GM12878 (cell line): ENCODE measurements around the gene UVRAG. TPM values are rescaled to one million over a fixed set of nuclear protein-coding genes. Genes with fewer than 3 reads are reported as not detected.

ENCODE experiments used
- ATAC-seq: fragments of 200-7000 bp; cut with Tn5 transposase; 3 replicates; pipeline ENCODE4 v1.9.1; 2020; ENCODE audit warnings: mild to moderate bottlenecking, moderate library complexity
- BruUV-seq: library from RNA; stranded (reverse); fragments of 400-500 nt; replicated peaks from 2 replicates; lab custom pipeline; 2021; lab: Mats Ljungman, UMichigan
- CTCF ChIA-PET: fragments of 300-600 bp; sonication (Branson Sonifier 250); formaldehyde crosslinking; extraction: SDS; loops from one replicate; lab custom pipeline; 2021; ENCODE audit warnings: inconsistent platforms; lab: Yijun Ruan, JAX
- POLR2A ChIA-PET: fragments of 350-600 bp; formaldehyde crosslinking; extraction: SDS; loops from one replicate; lab custom pipeline; 2021; ENCODE audit warnings: inconsistent platforms; lab: Charles Lee
- RAD21 ChIA-PET: fragments of 300-600 bp; sonication (Branson Sonifier 250); formaldehyde crosslinking; loops from one replicate; lab custom pipeline; 2023; ENCODE audit warnings: antibody characterized with exemption; ENCODE audit not compliant: unreplicated experiment; lab: Charles Lee
- SMC1A ChIA-PET: fragments of 300-600 bp; sonication (Branson Sonifier 250); formaldehyde crosslinking; loops from one replicate; lab custom pipeline; 2023; ENCODE audit not compliant: unreplicated experiment, uncharacterized antibody; lab: Charles Lee
- DNase-seq: peaks from one replicate; pipeline ENCODE4 v3.0.0-alpha.2; 2011; ENCODE audit warnings: low read depth, low spot score
- FAIRE-seq: peaks from 3 replicates; lab custom pipeline; 2011; peaks lifted over from hg19 to GRCh38; lab: Jason Lieb, UNC
- H2AFZ ChIP-seq: 2 replicates; pipeline ENCODE4 v1.6.0; 2011; ENCODE audit warnings: low read depth, low read length, control low read depth; ENCODE audit not compliant: control insufficient read depth
- H3K27ac ChIP-seq: 2 replicates; pipeline ENCODE4 v1.5.1; 2011; ENCODE audit warnings: control low read depth; ENCODE audit not compliant: control insufficient read depth, insufficient read depth
- H3K27me3 ChIP-seq, 2 experiments: replicated peaks in 1 of 2; 2 replicates each; pipeline versions ENCODE4 v1.6.0 to v1.6.1; 2011; ENCODE audit warnings: low read length in 1 of 2; ENCODE audit not compliant: control insufficient read depth in 2 of 2, insufficient read depth in 2 of 2
- H3K36me3 ChIP-seq, 2 experiments: 2 replicates each; pipeline ENCODE4 v1.5.1; 2011; ENCODE audit warnings: low read length in 1 of 2; ENCODE audit not compliant: control insufficient read depth in 2 of 2, insufficient read depth in 2 of 2
- H3K4me1 ChIP-seq: 2 replicates; pipeline ENCODE4 v1.6.1; 2011; ENCODE audit warnings: mild to moderate bottlenecking, low read length, moderate library complexity, mixed read lengths; ENCODE audit not compliant: control insufficient read depth, insufficient read depth
- H3K4me2 ChIP-seq: 2 replicates; pipeline ENCODE4 v1.6.0; 2011; ENCODE audit warnings: control low read depth; ENCODE audit not compliant: control insufficient read depth, insufficient read depth
- H3K4me3 ChIP-seq: fragments of 200-600 bp; sonication (generic); 2 replicates; pipeline ENCODE4 v1.5.1; 2016
- H3K79me2 ChIP-seq: 2 replicates; pipeline ENCODE4 v1.6.0; 2011; ENCODE audit warnings: low read length; ENCODE audit not compliant: control insufficient read depth, insufficient read depth
- H3K9ac ChIP-seq: 2 replicates; pipeline ENCODE4 v1.8.0; 2011; ENCODE audit warnings: low read length, control low read depth, mixed read lengths; ENCODE audit not compliant: control insufficient read depth, insufficient read depth
- H3K9me3 ChIP-seq: replicated peaks from 3 replicates; pipeline ENCODE4 v1.5.1; 2011; ENCODE audit warnings: mild to moderate bottlenecking, low read length; ENCODE audit not compliant: control insufficient read depth, insufficient read depth
- H4K20me1 ChIP-seq: 2 replicates; pipeline ENCODE4 v1.6.0; 2011; ENCODE audit not compliant: control insufficient read depth, insufficient read depth
- CREB1 ChIP-seq: IDR thresholded peaks from 2 replicates; pipeline ENCODE4 v1.6.1; 2012; ENCODE audit warnings: low read depth, mild to moderate bottlenecking, inconsistent platforms
- E2F8 ChIP-seq: fragments of 450-650 bp; IDR thresholded peaks from 2 replicates; pipeline ENCODE4 v1.6.1; 2018; ENCODE audit warnings: mild to moderate bottlenecking, low read depth, moderate library complexity; ENCODE audit not compliant: partially characterized antibody
- HDAC6 ChIP-seq: fragments of 200-600 bp; sonication (generic); IDR thresholded peaks from one replicate; pipeline ENCODE4 v1.8.0; 2017; ENCODE audit warnings: antibody characterized with exemption; ENCODE audit not compliant: unreplicated experiment
- RB1 ChIP-seq: fragments of 450-650 bp; formaldehyde crosslinking; IDR thresholded peaks from 2 replicates; pipeline ENCODE4 v1.6.1; 2017; ENCODE audit warnings: mild to moderate bottlenecking, borderline replicate concordance
- WGBS: methylation state at CpG from one replicate; pipeline ENCODE4 v1.1.6; 2016; ENCODE audit warnings: low lambda C conversion rate; ENCODE audit not compliant: insufficient replicate concordance, insufficient coverage; ENCODE audit errors: missing lambda C conversion rate; 5-methylcytosine and 5-hydroxymethylcytosine counted together
- in situ Hi-C: fragments of 300-500 bp; cut with MboI; formaldehyde crosslinking; loops from 9 replicates; pipeline ENCODE4 v1.14.3; 2018; ENCODE audit warnings: mixed read lengths
- intact Hi-C: fragments of 100-400 bp; cut with micrococcal nuclease; formaldehyde crosslinking; loops from one replicate; pipeline ENCODE4 v1.14.2; 2022; ENCODE audit not compliant: unreplicated experiment
- polyA plus RNA-seq, 11 experiments: library from polyadenylated mRNA; depleted of rRNA in 4 of 11; unstranded in 6 of 11; stranded (reverse) in 5 of 11; fragments of >200 nt; fragmentation: Nextera tagmentation in 4 of 11; fragmentation: Illumina TruSeq in 1 of 11; extraction: Ambion mirVana in 4 of 11; extraction: Trizol in 1 of 11; gene quantifications; 1 replicate in 1 of 11; 2 replicates in 10 of 11; pipeline versions ENCODE4 v1.2.1 to v1.2.3, GENCODE V29; 2011 to 2016; ENCODE audit warnings: inconsistent platforms in 2 of 11, missing spikeins in 2 of 11, low read depth in 1 of 11
- total RNA-seq, 4 experiments: library from RNA; depleted of rRNA in 3 of 4; stranded (reverse); fragments of >200 nt in 3 of 4; fragmentation: Illumina TruSeq in 1 of 4; extraction: Trizol in 1 of 4; gene quantifications; 2 replicates each; pipeline versions ENCODE4 v1.2.1 to v1.2.3, GENCODE V29; 2013 to 2021
- TF ChIP-seq, protein P1 (sequence below): fragments of 450-650 bp; formaldehyde crosslinking; IDR thresholded peaks from 2 replicates; pipeline ENCODE4 v1.4.0; 2020; ENCODE audit warnings: mild to moderate bottlenecking, moderate library complexity

The UVRAG gene
- total and polyA plus RNA-seq, 10 of the 15 experiments (the other 5 are each of a cell fraction or from before 2014, with no cell fraction given) = 7.0 to 43.4 (median 37.0) TPM

DNA sequence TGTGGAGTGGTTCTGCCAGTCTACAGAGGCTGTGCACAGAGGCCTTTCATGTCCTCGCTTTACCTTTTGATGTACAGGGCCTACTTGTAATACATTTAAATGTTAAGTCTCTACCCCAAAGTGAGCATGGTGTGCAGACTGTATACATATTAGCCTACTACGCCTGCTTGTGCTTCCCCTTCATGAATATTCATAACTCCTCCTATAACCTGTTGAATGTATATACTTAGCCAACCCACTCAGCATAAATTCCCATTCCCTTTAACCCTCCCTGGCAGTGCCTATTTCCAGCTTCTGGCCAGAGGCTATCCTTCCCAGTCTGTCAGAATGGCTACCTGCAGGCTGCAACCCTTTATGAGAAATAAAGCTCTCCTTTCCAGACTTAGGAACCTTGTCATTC lies 275.2 kb downstream of the UVRAG start:
- Histone ChIP-seq H3K4me1 (no peaks in the 10 kb centered on the region), H3K27ac (no peak overlapping the region), H2AFZ (no peak overlapping the region), H4K20me1 (no peaks in the 10 kb centered on the region), H3K9me3 (no peaks in the 10 kb centered on the region; the same call in 1 of the 3 replicates), H3K27me3 (no peaks in the 10 kb centered on the region), H3K4me3 (no peak overlapping the region), H3K9ac (no peak overlapping the region), H3K79me2 (no peaks in the 10 kb centered on the region), H3K36me3 (peaks cover 2 to 4% of the 10 kb centered on the region in 2 experiments), H3K4me2 (no peak overlapping the region)
- ATAC-seq (no peak), DNase-seq (no peak), FAIRE-seq (no peak)
- in situ Hi-C loops (no loop called here), intact Hi-C loops (no loop called here)
- ChIA-PET CTCF (no interaction called here), POLR2A (no interaction called here), SMC1A (interaction anchor here (0.9 to 1.6 kb wide), 4 partner anchors 9 to 27 kb away, joined by 4 to 6 read pairs (median 4); no protein-coding TSS in a partner anchor), RAD21 (no interaction called here)
- TF ChIP-seq CREB1 (no peak), E2F8 (no peak), HDAC6 (no peak), RB1 (no peak)
- TF ChIP-seq, protein P1, sequence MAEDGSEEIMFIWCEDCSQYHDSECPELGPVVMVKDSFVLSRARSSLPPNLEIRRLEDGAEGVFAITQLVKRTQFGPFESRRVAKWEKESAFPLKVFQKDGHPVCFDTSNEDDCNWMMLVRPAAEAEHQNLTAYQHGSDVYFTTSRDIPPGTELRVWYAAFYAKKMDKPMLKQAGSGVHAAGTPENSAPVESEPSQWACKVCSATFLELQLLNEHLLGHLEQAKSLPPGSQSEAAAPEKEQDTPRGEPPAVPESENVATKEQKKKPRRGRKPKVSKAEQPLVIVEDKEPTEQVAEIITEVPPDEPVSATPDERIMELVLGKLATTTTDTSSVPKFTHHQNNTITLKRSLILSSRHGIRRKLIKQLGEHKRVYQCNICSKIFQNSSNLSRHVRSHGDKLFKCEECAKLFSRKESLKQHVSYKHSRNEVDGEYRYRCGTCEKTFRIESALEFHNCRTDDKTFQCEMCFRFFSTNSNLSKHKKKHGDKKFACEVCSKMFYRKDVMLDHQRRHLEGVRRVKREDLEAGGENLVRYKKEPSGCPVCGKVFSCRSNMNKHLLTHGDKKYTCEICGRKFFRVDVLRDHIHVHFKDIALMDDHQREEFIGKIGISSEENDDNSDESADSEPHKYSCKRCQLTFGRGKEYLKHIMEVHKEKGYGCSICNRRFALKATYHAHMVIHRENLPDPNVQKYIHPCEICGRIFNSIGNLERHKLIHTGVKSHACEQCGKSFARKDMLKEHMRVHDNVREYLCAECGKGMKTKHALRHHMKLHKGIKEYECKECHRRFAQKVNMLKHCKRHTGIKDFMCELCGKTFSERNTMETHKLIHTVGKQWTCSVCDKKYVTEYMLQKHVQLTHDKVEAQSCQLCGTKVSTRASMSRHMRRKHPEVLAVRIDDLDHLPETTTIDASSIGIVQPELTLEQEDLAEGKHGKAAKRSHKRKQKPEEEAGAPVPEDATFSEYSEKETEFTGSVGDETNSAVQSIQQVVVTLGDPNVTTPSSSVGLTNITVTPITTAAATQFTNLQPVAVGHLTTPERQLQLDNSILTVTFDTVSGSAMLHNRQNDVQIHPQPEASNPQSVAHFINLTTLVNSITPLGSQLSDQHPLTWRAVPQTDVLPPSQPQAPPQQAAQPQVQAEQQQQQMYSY (CRISPR knock-in tag) = no peak
- 97% methylated on average over 2 of the region's 2 CpGs for WGBS
- BruUV-seq = no TSS peak
